ENCODE data around the gene ABCC9.
"Not testable (repeated sequence)": the region's sequence is repeated elsewhere in the genome, so short reads cannot be mapped to it uniquely, and the experiment has no call there.

ABCC9 gene

GRCh38 chr12:21950649-21951048, 9.4 kb upstream of the ABCC9 start:
- no peaks in the 10 kb centered on the region for H3K27me3 Mint-ChIP-seq (ENCODE audit: low read depth)

GRCh38 chr12:21949036-21949435, 7.8 kb upstream of the ABCC9 start:
- Mint-ChIP-seq H3K27ac (no peak overlapping the region), H3K9me3 (peaks cover 17% of the 10 kb centered on the region), H3K27me3 (ENCODE audit: low read depth) (peaks cover 2% of the 10 kb centered on the region), H3K4me1 (ENCODE audit: low read depth) (no peaks in the 10 kb centered on the region), H3K36me3 (ENCODE audit: low read depth) (no peaks in the 10 kb centered on the region), H3K4me3 (no peak overlapping the region)
- no peak for DNase-seq (ENCODE audit: low spot score)

More at GRCh38 chr12:21950649-21951048, 9.4 kb upstream of the ABCC9 start:
- H3K27ac Mint-ChIP-seq, result no peak overlapping the region
- no peak overlapping the region for H3K4me3 Mint-ChIP-seq
- no peaks in the 10 kb centered on the region for H3K4me1 Mint-ChIP-seq (ENCODE audit: low read depth)
- H3K36me3 Mint-ChIP-seq (ENCODE audit: low read depth), result no peaks in the 10 kb centered on the region
- no peak for DNase-seq (ENCODE audit: low spot score)
- H3K9me3 Mint-ChIP-seq, result peaks cover 17% of the 10 kb centered on the region

DNA sequence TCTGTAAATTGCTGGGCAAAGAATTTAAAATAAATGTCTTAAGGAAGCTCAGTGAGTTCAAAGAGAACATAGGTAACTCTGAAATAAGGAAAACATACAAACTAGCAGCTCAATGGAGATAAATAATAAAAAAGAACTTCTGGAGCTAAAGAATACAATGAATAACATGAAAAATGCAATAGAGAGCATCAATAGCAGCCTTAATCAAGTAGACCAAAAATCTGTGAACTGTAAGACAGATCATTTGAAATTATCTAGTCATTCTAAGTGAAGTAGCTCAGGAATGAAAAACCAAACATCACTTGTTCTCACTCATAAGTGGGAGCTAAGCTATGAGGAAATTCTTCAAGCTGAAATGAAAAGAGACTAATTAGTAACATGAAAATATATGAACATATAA, 5.8 kb upstream of the ABCC9 start:
- no peak for DNase-seq (ENCODE audit: low spot score)
- Mint-ChIP-seq H3K4me3 (no peak overlapping the region), H3K4me1 (ENCODE audit: low read depth) (no peaks in the 10 kb centered on the region), H3K9me3 (peaks cover 17% of the 10 kb centered on the region), H3K27ac (no peak overlapping the region), H3K27me3 (ENCODE audit: low read depth) (peaks cover 15% of the 10 kb centered on the region), H3K36me3 (ENCODE audit: low read depth) (no peaks in the 10 kb centered on the region)

GRCh38 chr12:21945002-21945401, 3.8 kb upstream of the ABCC9 start:
- H3K27ac Mint-ChIP-seq, result no peak overlapping the region
- no peak for DNase-seq (ENCODE audit: low spot score)
- H3K36me3 Mint-ChIP-seq (ENCODE audit: low read depth), result no peaks in the 10 kb centered on the region
- peaks cover 8% of the 10 kb centered on the region for H3K4me1 Mint-ChIP-seq (ENCODE audit: low read depth)
- H3K27me3 Mint-ChIP-seq (ENCODE audit: low read depth), result peaks cover 35% of the 10 kb centered on the region
- peaks cover 9% of the 10 kb centered on the region for H3K9me3 Mint-ChIP-seq
- H3K4me3 Mint-ChIP-seq, result no peak overlapping the region

DNA sequence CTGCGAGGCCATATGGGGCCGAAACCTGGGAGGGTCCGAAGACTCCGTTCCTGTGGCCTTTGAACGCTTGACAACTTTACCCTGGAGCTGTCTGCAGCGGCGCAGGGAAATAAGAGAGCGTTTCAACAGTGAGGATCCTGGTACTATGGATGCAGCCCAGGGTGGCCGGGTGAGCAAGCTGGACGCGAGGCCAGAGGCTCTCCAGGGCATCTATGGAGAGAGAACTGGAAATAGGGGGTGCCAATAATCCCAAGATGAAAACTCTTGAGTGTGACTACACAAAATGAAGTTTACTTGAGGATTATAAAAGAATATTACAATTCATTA, 1.1 kb upstream of the ABCC9 start:
- Mint-ChIP-seq H3K36me3 (ENCODE audit: low read depth) (no peaks in the 10 kb centered on the region), H3K9me3 (peaks cover 7% of the 10 kb centered on the region), H3K4me1 (ENCODE audit: low read depth) (peaks cover 8% of the 10 kb centered on the region), H3K27me3 (ENCODE audit: low read depth) (peaks cover 48% of the 10 kb centered on the region), H3K27ac (no peak overlapping the region), H3K4me3 (no peak overlapping the region)
- no peak for DNase-seq (ENCODE audit: low spot score)

DNA sequence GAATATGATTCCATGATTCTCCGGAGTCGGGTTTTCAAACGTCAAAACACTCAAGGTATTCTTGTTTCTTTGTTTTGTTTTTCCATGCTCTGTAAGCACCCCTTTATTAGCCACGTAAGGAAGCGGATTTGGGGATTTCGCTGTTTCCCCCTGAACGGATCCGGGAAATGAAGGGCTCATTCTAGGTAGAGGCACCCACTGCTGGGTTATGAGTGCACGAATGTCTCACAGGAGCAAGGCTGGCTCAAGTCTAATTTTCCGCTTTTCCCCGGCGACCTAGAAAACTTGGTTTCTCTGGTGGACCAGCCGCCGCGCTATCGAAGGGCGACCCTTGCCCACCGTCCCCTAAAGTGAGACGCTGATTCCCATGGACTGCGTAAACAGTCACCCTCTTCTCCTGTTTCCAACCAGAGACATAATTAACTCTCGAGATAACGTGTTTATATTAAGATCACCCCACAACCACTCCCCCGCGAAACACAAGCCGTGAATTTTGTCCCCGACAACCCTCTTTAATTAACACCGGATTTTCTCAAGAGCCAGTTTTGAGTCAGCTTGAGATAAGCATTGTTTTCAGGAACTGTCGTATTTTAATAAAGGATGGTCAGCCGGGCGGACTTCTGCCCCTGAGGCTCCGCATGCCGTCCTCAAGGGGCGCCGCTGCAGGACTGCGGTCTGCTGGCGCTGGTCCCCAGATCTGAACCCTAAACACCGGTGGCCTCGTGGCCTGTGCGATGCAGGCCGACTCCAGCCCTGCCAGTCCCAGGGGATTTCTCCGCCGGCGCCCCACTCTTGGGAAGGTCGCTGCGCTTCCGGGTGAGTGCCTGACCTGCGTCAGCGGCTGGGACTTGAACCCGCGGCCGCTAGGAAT, 515 bp upstream of the ABCC9 start:
- H3K9me3 Mint-ChIP-seq, result peaks cover 2% of the 10 kb centered on the region
- DNase-seq (ENCODE audit: low spot score), result no peak
- peak overlapping the region; percentile 65 for H3K4me3 Mint-ChIP-seq
- H3K4me1 Mint-ChIP-seq (ENCODE audit: low read depth), result peaks cover 8% of the 10 kb centered on the region
- no peak overlapping the region for H3K27ac Mint-ChIP-seq
- peaks cover 51% of the 10 kb centered on the region for H3K27me3 Mint-ChIP-seq (ENCODE audit: low read depth)
- H3K36me3 Mint-ChIP-seq (ENCODE audit: low read depth), result no peaks in the 10 kb centered on the region

DNA sequence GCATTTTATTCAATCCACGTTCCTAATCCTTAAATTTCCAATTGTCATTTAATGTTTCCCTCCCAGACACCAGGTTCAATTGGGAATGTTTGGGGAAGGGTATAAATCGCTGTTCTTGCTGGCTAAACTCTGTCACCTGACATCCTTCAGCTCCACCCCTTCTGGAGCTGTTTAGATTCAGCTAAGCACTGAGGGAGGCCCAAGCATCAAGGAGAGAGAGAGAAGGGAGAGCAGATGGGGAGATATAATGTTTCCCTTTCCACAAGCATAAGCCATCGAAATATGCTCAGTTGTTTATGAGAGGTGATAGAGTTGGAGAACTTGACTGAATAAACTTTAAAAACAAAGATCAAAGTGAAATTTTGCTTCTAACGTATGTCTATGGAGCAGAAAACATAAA, 1.8 kb downstream of the ABCC9 start:
- Mint-ChIP-seq H3K4me3 (no peak overlapping the region), H3K36me3 (ENCODE audit: low read depth) (no peaks in the 10 kb centered on the region), H3K4me1 (ENCODE audit: low read depth) (peaks cover 8% of the 10 kb centered on the region), H3K27ac (no peak overlapping the region), H3K27me3 (ENCODE audit: low read depth) (peaks cover 59% of the 10 kb centered on the region), H3K9me3 (no peaks in the 10 kb centered on the region)
- DNase-seq (ENCODE audit: low spot score), result no peak

DNA sequence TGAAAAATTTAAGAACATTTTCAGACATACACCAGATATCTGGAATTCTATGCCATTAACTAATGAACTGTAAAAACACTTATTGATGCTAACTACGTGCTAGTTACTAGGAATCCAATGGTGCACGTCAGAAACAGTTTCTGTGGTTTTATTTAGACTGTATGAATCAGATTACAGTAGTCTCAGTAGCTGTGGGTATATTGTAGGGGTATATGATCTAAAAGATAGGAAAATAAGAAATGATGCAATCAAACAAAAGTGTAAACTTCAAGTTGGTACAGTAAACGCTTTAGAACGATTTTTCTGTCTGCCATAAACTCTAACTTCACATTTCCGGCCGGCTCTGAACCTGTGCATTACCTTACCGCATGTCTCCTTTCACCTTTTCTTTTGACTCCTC, 2.3 kb downstream of the ABCC9 start:
- peaks cover 55% of the 10 kb centered on the region for H3K27me3 Mint-ChIP-seq (ENCODE audit: low read depth)
- H3K9me3 Mint-ChIP-seq, result no peaks in the 10 kb centered on the region
- no peak overlapping the region for H3K4me3 Mint-ChIP-seq
- H3K4me1 Mint-ChIP-seq (ENCODE audit: low read depth), result peaks cover 8% of the 10 kb centered on the region
- H3K27ac Mint-ChIP-seq, result no peak overlapping the region
- no peak for DNase-seq (ENCODE audit: low spot score)
- H3K36me3 Mint-ChIP-seq (ENCODE audit: low read depth), result no peaks in the 10 kb centered on the region

- Mint-ChIP-seq H3K27ac (no peak overlapping the region), H3K4me1 (ENCODE audit: low read depth) (no peaks in the 10 kb centered on the region), H3K36me3 (ENCODE audit: low read depth) (no peaks in the 10 kb centered on the region), H3K9me3 (no peaks in the 10 kb centered on the region), H3K4me3 (no peak overlapping the region), H3K27me3 (ENCODE audit: low read depth) (peaks cover 16% of the 10 kb centered on the region)
- no peak for DNase-seq (ENCODE audit: low spot score)
Measured at GRCh38 chr12:21934173-21934572, 7.1 kb downstream of the ABCC9 start.

GRCh38 chr12:21933656-21934055, 7.6 kb downstream of the ABCC9 start:
- no peak for DNase-seq (ENCODE audit: low spot score)
- no peak overlapping the region for H3K27ac Mint-ChIP-seq
- no peaks in the 10 kb centered on the region for H3K9me3 Mint-ChIP-seq
- H3K27me3 Mint-ChIP-seq (ENCODE audit: low read depth), result peaks cover 12% of the 10 kb centered on the region
- H3K4me1 Mint-ChIP-seq (ENCODE audit: low read depth), result no peaks in the 10 kb centered on the region
- no peak overlapping the region for H3K4me3 Mint-ChIP-seq
- no peaks in the 10 kb centered on the region for H3K36me3 Mint-ChIP-seq (ENCODE audit: low read depth)

- not testable (repeated sequence) for H3K27me3 Mint-ChIP-seq (ENCODE audit: low read depth); DNase-seq (ENCODE audit: low spot score); H3K9me3 Mint-ChIP-seq; H3K27ac Mint-ChIP-seq; H3K36me3 Mint-ChIP-seq (ENCODE audit: low read depth); H3K4me1 Mint-ChIP-seq (ENCODE audit: low read depth); H3K4me3 Mint-ChIP-seq
Measured at GRCh38 chr12:21929972-21930371, 11.3 kb downstream of the ABCC9 start.

DNA sequence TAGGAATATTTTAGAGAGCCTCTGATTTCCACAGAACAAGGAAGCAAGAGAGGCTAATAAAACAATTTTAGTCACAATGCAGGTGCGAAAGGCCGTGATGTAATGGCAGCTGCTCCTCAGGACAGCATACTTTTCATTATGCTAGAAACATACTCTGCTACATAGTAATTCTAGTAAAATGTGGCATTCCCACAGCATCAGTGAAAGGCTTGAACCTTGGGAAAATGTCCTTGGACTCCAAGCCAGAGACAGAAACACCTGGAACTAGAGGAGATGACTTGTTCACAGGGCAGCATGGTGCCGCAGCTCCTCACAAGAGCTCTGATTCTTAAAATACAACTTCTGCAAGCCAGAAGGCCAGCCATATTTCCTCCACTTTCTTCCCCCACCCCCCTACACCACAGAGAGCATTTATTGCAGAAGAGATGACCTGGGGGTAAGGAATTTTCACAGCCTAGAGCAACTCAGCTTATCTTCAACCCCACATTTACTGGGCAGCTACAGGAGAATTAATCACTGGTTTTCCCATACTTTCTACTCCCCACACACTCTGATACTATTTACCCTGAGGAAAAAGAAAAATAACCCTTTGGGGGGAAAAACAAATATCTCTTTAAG, 15.8 kb downstream of the ABCC9 start:
- H3K27ac Mint-ChIP-seq, result no peak overlapping the region
- H3K9me3 Mint-ChIP-seq, result no peaks in the 10 kb centered on the region
- H3K4me3 Mint-ChIP-seq, result no peak overlapping the region
- no peaks in the 10 kb centered on the region for H3K27me3 Mint-ChIP-seq (ENCODE audit: low read depth)
- DNase-seq (ENCODE audit: low spot score), result no peak
- no peaks in the 10 kb centered on the region for H3K36me3 Mint-ChIP-seq (ENCODE audit: low read depth)
- H3K4me1 Mint-ChIP-seq (ENCODE audit: low read depth), result no peaks in the 10 kb centered on the region

- H3K4me3 Mint-ChIP-seq, result no peak overlapping the region
- no peaks in the 10 kb centered on the region for H3K9me3 Mint-ChIP-seq
- H3K4me1 Mint-ChIP-seq (ENCODE audit: low read depth), result no peaks in the 10 kb centered on the region
Measured at GRCh38 chr12:21921436-21921835, 19.8 kb downstream of the ABCC9 start.

DNA sequence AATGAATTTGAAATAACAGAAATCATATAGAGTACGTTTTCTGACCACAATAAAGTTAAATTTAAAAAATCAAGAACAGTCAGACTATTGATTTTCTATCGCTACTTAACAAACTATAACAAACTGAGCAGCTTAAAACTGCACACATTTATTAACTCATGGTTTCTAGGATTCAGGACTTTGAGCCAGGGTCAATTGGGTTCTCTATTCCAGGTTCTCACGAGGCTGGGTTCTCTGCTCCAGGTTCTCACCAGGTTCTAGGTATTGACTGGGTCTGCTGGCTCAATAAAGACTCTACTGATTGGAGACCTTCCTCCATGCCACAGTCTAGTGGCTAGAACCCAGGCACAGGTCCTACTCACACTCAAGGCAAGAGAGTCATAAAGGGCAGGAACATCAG, 22.8 kb downstream of the ABCC9 start:
- Mint-ChIP-seq H3K27ac (no peak overlapping the region), H3K9me3 (no peaks in the 10 kb centered on the region), H3K36me3 (ENCODE audit: low read depth) (no peaks in the 10 kb centered on the region), H3K4me3 (no peak overlapping the region), H3K4me1 (ENCODE audit: low read depth) (no peaks in the 10 kb centered on the region), H3K27me3 (ENCODE audit: low read depth) (no peaks in the 10 kb centered on the region)
- DNase-seq (ENCODE audit: low spot score), result no peak

More at GRCh38 chr12:21921436-21921835, 19.8 kb downstream of the ABCC9 start:
- Mint-ChIP-seq H3K27me3 (ENCODE audit: low read depth) (no peaks in the 10 kb centered on the region), H3K27ac (no peak overlapping the region), H3K36me3 (ENCODE audit: low read depth) (no peaks in the 10 kb centered on the region)
- DNase-seq (ENCODE audit: low spot score), result no peak

GRCh38 chr12:21913823-21914222, 27.4 kb downstream of the ABCC9 start:
- no peak for DNase-seq (ENCODE audit: low spot score)
- Mint-ChIP-seq H3K36me3 (ENCODE audit: low read depth) (no peaks in the 10 kb centered on the region), H3K27ac (no peak overlapping the region), H3K4me1 (ENCODE audit: low read depth) (no peaks in the 10 kb centered on the region), H3K9me3 (no peaks in the 10 kb centered on the region), H3K4me3 (no peak overlapping the region), H3K27me3 (ENCODE audit: low read depth) (no peaks in the 10 kb centered on the region)
